Breast epithelium (tissue), 4 donors: ENCODE measurements around the gene SOCS7. TPM values are rescaled to one million over a fixed set of nuclear protein-coding genes. Genes with fewer than 3 reads are reported as not detected.

Source experiments
- DNase-seq, 2 donors: peaks; one replicate each; pipeline ENCODE4 v3.0.0-alpha.2; 2019; ENCODE audit warnings: low spot score in 2 of 2
- H3K27ac ChIP-seq, 2 donors: fragments of 200-600 bp; sonication (generic) in 1 of 2; one replicate each; pipeline ENCODE4 v1.5.1; 2016 to 2019; ENCODE audit warnings: mild to moderate bottlenecking in 1 of 2
- H3K27me3 ChIP-seq, 2 donors: fragments of 200-600 bp; sonication (generic) in 1 of 2; one replicate each; pipeline versions ENCODE4 v1.5.1 to v1.6.0; 2017 to 2019; ENCODE audit warnings: control low read depth in 1 of 2, mild to moderate bottlenecking in 1 of 2
- H3K36me3 ChIP-seq: fragments of 200-600 bp; one replicate; pipeline ENCODE4 v1.5.1; 2019
- H3K4me1 ChIP-seq, 2 donors: fragments of 200-600 bp; sonication (generic); one replicate each; pipeline ENCODE4 v1.5.1; 2016 to 2019; ENCODE audit warnings: control low read depth in 1 of 2
- H3K4me3 ChIP-seq, 3 donors: fragments of 200-600 bp; sonication (generic); 1 replicate in 2 of 3; 2 replicates in 1 of 3; pipeline ENCODE4 v1.5.1; 2016 to 2019; ENCODE audit warnings: mild to moderate bottlenecking in 3 of 3, moderate library complexity in 2 of 3
- H3K9me3 ChIP-seq, 2 donors: fragments of 200-600 bp; sonication (generic) in 1 of 2; one replicate each; pipeline ENCODE4 v1.5.1; 2016 to 2019; ENCODE audit warnings: control low read depth in 1 of 2
- POLR2A ChIP-seq: fragments of 450-650 bp; IDR thresholded peaks from one replicate; pipeline ENCODE4 v1.6.1; 2016; ENCODE audit warnings: antibody characterized with exemption, mild to moderate bottlenecking, moderate library complexity
- POLR2AphosphoS5 ChIP-seq, 3 donors: sonication (generic); formaldehyde crosslinking; IDR thresholded peaks; one replicate each; pipeline ENCODE4 v1.6.1; 2017; ENCODE audit warnings: antibody characterized with exemption in 3 of 3
- intact Hi-C: fragments of 100-400 bp; cut with DNase I; formaldehyde crosslinking; loops from one replicate; pipeline ENCODE4 v1.15.1; 2023; ENCODE audit warnings: low total_unique reads
- total RNA-seq, 3 donors: library from RNA; depleted of rRNA; stranded (reverse); fragments of >200 nt; gene quantifications; one replicate each; pipeline ENCODE4 v1.1.0, GENCODE V29; 2016
- TF ChIP-seq, protein P1 (sequence below), 3 donors: fragments of 450-650 bp; IDR thresholded peaks; one replicate each; pipeline ENCODE4 v1.5.1; 2016 to 2017; ENCODE audit warnings: antibody characterized with exemption in 3 of 3, mild to moderate bottlenecking in 3 of 3, moderate library complexity in 3 of 3

SOCS7 gene
- total RNA-seq, 3 donors from 2014 or later = 9.9 to 24.0 (median 14.7) TPM

DNA sequence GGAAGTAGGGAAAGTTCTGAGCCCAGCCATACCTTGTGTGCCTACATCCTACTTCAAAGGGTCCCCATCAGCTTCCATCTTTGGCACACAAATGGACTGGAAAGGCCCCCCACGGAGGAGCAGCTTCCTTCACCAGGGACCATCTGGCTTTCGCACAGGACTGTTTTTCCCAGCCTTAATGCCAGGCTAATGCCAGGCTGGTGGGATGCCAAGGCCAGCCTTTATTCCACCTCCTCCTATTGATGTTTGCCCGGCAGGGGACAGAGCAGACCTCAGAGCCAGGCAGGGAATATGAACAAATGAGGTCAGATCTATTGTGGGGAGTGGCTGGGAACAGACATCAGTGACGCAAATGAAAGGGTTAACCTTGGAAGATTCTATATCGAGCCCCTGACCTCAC lies 13.6 kb upstream of the SOCS7 start:
- Histone ChIP-seq H3K27me3 (no peaks in the 10 kb centered on the region), H3K4me1 (peaks cover 0 to 6% of the 10 kb centered on the region in 2 donors), H3K27ac (no peak overlapping the region), H3K4me3 (no peak overlapping the region), H3K36me3 (no peaks in the 10 kb centered on the region), H3K9me3 (no peaks in the 10 kb centered on the region)
- DNase-seq = no peak
- TF ChIP-seq POLR2AphosphoS5 (IDR thresholded peaks at IDR 0.05) (no peak), POLR2A (no peak)
- TF ChIP-seq, protein P1, sequence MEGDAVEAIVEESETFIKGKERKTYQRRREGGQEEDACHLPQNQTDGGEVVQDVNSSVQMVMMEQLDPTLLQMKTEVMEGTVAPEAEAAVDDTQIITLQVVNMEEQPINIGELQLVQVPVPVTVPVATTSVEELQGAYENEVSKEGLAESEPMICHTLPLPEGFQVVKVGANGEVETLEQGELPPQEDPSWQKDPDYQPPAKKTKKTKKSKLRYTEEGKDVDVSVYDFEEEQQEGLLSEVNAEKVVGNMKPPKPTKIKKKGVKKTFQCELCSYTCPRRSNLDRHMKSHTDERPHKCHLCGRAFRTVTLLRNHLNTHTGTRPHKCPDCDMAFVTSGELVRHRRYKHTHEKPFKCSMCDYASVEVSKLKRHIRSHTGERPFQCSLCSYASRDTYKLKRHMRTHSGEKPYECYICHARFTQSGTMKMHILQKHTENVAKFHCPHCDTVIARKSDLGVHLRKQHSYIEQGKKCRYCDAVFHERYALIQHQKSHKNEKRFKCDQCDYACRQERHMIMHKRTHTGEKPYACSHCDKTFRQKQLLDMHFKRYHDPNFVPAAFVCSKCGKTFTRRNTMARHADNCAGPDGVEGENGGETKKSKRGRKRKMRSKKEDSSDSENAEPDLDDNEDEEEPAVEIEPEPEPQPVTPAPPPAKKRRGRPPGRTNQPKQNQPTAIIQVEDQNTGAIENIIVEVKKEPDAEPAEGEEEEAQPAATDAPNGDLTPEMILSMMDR (IDR thresholded peaks at IDR 0.05) = no peak
- intact Hi-C loops = no loop called here

DNA sequence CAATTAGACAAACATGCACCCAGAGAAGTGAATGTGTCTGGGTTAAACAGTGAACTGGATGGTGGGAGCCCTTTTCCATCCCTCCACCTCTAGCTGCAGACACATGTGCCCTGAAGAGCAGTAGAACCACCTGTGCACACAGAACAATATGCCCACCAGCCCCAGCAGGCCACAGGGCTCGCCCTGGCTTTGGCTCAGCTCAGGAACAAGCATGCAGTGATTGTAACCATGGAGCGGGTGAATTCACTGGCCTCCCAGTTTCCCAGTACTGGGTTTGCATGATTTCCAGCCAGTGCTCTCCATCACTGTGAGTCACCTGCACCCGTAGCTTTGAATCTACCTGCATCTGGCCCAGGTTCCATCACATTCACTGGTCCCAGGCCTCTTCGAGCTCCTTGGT lies 13.1 kb upstream of the SOCS7 start:
- Histone ChIP-seq H3K4me3 (no peak overlapping the region), H3K27ac (no peak overlapping the region), H3K27me3 (peaks cover 0 to 5% of the 10 kb centered on the region in 2 donors), H3K9me3 (no peaks in the 10 kb centered on the region), H3K36me3 (no peaks in the 10 kb centered on the region), H3K4me1 (peaks cover 0 to 6% of the 10 kb centered on the region in 2 donors)
- TF ChIP-seq POLR2AphosphoS5 (IDR thresholded peaks at IDR 0.05) (no peak), POLR2A (no peak)
- TF ChIP-seq, protein P1 (IDR thresholded peaks at IDR 0.05) = no peak
- intact Hi-C loops = no loop called here
- DNase-seq = no peak

DNA sequence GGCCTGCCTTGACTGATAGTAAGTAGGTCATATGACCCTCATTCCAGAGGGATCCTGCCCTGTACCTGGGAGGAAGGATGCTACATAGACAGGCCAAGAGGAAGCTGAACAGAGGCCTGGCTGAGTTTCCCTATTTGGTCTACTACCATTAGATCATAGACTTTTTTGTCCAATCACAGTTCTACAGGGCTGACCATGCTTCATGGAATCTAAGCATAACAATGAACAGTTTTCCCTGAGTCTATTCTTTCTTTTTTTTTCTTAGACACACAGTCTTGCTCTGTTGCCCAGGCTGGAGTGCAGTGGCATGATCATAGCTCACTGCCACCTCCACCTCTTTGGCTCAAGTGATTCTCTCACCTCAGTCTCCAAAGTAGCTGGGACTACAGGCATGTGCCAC lies 11.8 kb upstream of the SOCS7 start:
- TF ChIP-seq POLR2A (no peak), POLR2AphosphoS5 (IDR thresholded peaks at IDR 0.05) (no peak)
- TF ChIP-seq, protein P1 (IDR thresholded peaks at IDR 0.05) = no peak
- Histone ChIP-seq H3K4me3 (no peak overlapping the region), H3K9me3 (no peaks in the 10 kb centered on the region), H3K27ac (no peak overlapping the region), H3K36me3 (no peaks in the 10 kb centered on the region), H3K27me3 (peaks cover 0 to 10% of the 10 kb centered on the region in 2 donors), H3K4me1 (peaks cover 0 to 6% of the 10 kb centered on the region in 2 donors)
- no peak for DNase-seq
- intact Hi-C loops = loop anchor here (10.0 kb wide), 1 partner anchor 75 kb away; no protein-coding TSS in a partner anchor

DNA sequence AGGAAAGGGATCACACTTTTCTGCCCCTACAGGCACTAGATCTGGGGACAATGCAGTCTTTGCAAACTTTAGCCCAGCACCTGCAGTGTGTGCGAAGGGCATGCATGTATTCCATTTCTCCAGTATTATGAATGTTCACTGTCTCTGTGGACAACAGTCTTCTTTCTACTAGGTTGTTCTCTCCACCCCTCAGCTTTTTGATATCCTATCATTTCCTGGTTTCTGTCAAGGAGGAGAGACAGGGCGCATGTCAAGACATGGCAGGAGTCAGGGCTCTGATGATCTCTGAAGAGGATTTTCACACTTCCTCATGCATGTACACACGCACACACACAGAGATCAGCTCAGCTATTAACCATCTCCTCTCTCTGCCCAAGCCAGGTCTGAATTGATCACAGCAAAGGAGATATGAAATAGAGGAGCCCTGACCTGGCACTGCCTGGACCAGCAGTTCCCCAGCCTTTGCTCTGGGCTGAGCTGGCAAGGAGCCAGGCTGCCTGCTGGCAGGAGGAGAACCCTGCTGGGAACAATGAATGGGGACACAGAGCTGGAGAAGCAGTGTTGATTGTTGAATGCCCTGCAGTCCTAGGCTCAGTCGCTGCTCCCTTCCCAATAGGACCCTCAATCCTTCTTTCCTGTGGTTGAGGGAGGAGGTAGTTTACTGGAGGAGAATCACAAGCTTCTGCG lies 10.5 kb upstream of the SOCS7 start:
- Histone ChIP-seq H3K36me3 (no peaks in the 10 kb centered on the region), H3K27ac (no peak overlapping the region), H3K4me1 (peaks cover 0 to 6% of the 10 kb centered on the region in 2 donors), H3K27me3 (peaks cover 0 to 10% of the 10 kb centered on the region in 2 donors), H3K4me3 (no peak overlapping the region), H3K9me3 (no peaks in the 10 kb centered on the region)
- intact Hi-C loops = loop anchor here (10.0 kb wide), 1 partner anchor 74 kb away; no protein-coding TSS in a partner anchor
- TF ChIP-seq POLR2AphosphoS5 (IDR thresholded peaks at IDR 0.05) (no peak), POLR2A (no peak)
- TF ChIP-seq, protein P1 (IDR thresholded peaks at IDR 0.05) = no peak
- DNase-seq = no peak

DNA sequence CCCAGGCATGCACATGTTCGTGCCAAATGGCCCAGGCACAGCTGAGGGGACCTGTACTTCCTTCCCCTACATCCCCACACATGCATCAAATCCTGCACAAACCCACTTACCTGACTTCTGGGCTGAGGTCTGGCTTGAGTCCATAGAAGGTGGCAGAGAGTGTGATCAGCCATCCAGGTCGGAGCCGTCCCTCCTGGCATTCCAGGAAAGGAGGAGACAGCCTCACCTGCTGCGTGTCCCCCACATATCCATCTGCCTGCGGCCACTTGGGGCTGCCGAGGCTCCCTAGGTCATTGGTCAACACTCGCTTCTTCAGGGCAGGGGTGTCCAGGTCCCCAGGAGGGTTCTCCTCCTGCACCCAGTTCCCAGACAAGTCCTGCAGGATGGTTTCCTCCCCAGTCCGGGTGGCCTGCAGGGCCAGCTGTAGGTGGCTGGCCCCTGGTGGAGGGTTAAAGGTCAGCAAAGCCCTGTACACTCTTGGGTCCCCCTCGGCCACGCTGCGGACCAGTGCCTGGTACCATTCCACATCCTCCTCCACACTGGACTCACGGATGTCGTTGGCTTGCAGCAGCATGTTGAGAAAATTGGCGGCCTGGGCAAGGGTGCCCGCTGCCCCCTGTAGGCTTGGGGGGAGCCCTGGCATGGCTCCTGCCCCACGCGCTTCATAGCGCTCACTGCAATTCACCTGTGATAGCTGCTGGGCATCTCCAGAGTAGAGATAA lies 8.6 kb upstream of the SOCS7 start:
- Histone ChIP-seq H3K4me1 (peaks cover 0 to 6% of the 10 kb centered on the region in 2 donors), H3K36me3 (no peaks in the 10 kb centered on the region), H3K27me3 (peaks cover 0 to 10% of the 10 kb centered on the region in 2 donors), H3K27ac (no peak overlapping the region), H3K4me3 (no peak overlapping the region), H3K9me3 (no peaks in the 10 kb centered on the region)
- no peak for DNase-seq
- intact Hi-C loops = loop anchor here (10.0 kb wide), 1 partner anchor 72 kb away; no protein-coding TSS in a partner anchor
- TF ChIP-seq POLR2A (no peak), POLR2AphosphoS5 (IDR thresholded peaks at IDR 0.05) (no peak)
- TF ChIP-seq, protein P1 (IDR thresholded peaks at IDR 0.05) = no peak
